ENCODE results near the gene TRAF4. TPM values are rescaled to one million over a fixed set of nuclear protein-coding genes. Genes with fewer than 3 reads are reported as not detected.

TRAF4 gene
- total and polyA plus RNA-seq, 10 of the 15 experiments (the other 5 are each of a cell fraction or from before 2014, with no cell fraction given), result 3.7 to 197 (median 66.4) TPM

DNA sequence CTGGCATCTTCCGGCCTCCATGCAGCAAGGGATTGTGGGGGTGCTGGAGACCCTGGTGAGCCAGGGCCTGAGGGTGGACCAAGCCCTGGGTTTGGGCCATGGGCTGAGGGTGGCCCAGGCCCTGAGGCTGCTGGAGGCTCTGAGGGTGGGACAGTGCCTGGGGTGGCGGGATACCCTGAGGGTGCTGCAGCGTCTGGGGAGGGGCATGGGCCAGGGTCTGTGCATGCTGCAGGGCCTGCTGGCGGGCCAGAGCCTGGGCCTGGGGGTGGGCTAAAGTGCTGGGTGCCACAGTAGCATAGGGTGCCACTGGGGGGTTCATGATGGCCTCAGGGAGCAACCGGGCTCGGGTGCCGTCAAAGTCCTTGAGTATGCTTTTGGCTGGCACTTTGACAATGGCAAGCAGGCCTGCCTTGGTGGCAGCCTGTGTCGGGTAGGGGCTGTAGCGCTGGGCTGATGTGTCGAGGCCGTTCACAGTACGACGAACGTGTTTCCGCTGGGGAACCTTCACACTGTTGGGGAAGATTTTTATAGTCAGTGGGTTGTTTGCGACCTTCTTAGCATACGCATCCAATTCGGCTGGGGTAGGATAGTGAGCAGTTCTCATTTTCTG is 15.6 kb downstream of the TRAF4 start:
- peaks cover 8 to 26% of the 10 kb centered on the region in 2 experiments for H3K36me3 ChIP-seq (ENCODE audit: control insufficient read depth in 2 of 2, insufficient read depth in 2 of 2, low read length in 1 of 2)
- ChIA-PET POLR2A (interaction anchor here (0.6 kb wide), 1 partner anchor 33 kb away, joined by 3 read pairs; no protein-coding TSS in a partner anchor), CTCF (interaction anchor here (7.3 kb wide), 1 partner anchor 33 kb away, joined by 147 read pairs; the partner anchor contains the start of genes NEK8 and TLCD1), RAD21 (ENCODE audit: unreplicated experiment) (interaction anchor here (0.6 kb wide), 1 partner anchor 559 kb away, joined by 4 read pairs; no protein-coding TSS in a partner anchor), SMC1A (ENCODE audit: uncharacterized antibody, unreplicated experiment) (interaction anchor here (1.1 kb wide), 1 partner anchor 32 kb away, joined by 3 read pairs; no protein-coding TSS in a partner anchor)
- H3K4me3 ChIP-seq, result no peak overlapping the region
- ATAC-seq, result no peak
- no peaks in the 10 kb centered on the region for H3K9me3 ChIP-seq (replicated peaks; ENCODE audit: control insufficient read depth, insufficient read depth, low read length)
- H3K79me2 ChIP-seq (ENCODE audit: control insufficient read depth, insufficient read depth, low read length), result no peaks in the 10 kb centered on the region
- TF ChIP-seq CBX3 (IDR thresholded peaks at IDR 0.05; ENCODE audit: borderline replicate concordance, low read depth) (no peak), RBBP5 (conservative IDR thresholded peaks at IDR 0.05) (no peak), STAT1 (conservative IDR thresholded peaks at IDR 0.05) (no peak)
- intact Hi-C loops (cut with micrococcal nuclease; ENCODE audit: unreplicated experiment) (no loop called here), in situ Hi-C loops (cut with MboI) (no loop called here)
- peaks cover 15% of the 10 kb centered on the region for H3K4me1 ChIP-seq (ENCODE audit: control insufficient read depth, insufficient read depth, low read length)
- H3K27me3 ChIP-seq (replicated peaks in 1 of 2; ENCODE audit: control insufficient read depth in 2 of 2, insufficient read depth in 2 of 2, low read length in 1 of 2), result no peaks in the 10 kb centered on the region
- no peak overlapping the region for H2AFZ ChIP-seq (ENCODE audit: control insufficient read depth, low read depth, low read length)
- no peak overlapping the region for H3K27ac ChIP-seq (ENCODE audit: control insufficient read depth, insufficient read depth)
- no TSS peak for BruUV-seq (replicated peaks)
- no peak overlapping the region for H3K9ac ChIP-seq (ENCODE audit: control insufficient read depth, insufficient read depth, low read length)
- DNase-seq (ENCODE audit: low read depth, low spot score), result no peak
- 97% methylated on average over 18 of the region's 18 CpGs for WGBS (ENCODE audit: insufficient coverage, insufficient replicate concordance, low lambda C conversion rate, missing lambda C conversion rate)
- H4K20me1 ChIP-seq (ENCODE audit: control insufficient read depth, insufficient read depth), result no peaks in the 10 kb centered on the region; the same call in 1 of the 2 replicates
- no peak overlapping the region for H3K4me2 ChIP-seq (ENCODE audit: control insufficient read depth, insufficient read depth)
- FAIRE-seq, result no peak
